A673 (cell line): ENCODE data around the gene ANK3. TPM values are rescaled to one million over a fixed set of nuclear protein-coding genes. Genes with fewer than 3 reads are reported as not detected.

Source experiments
- BruUV-seq: library from RNA; stranded (reverse); fragments of 400-500 nt; replicated peaks from 2 replicates; lab custom pipeline; 2021; lab: Mats Ljungman, UMichigan
- CTCF ChIA-PET: fragments of 300-600 bp; sonication (Branson Sonifier 250); formaldehyde crosslinking; loops from one replicate; lab custom pipeline; 2022; ENCODE audit warnings: antibody characterized with exemption; lab: Charles Lee
- POLR2A ChIA-PET: fragments of 300-600 bp; sonication (Branson Sonifier 250); formaldehyde crosslinking; loops from one replicate; lab custom pipeline; 2022; ENCODE audit warnings: antibody characterized with exemption; ENCODE audit not compliant: low non-redundant PET; lab: Charles Lee
- DNase-seq: peaks from one replicate; pipeline ENCODE4 v3.0.0-alpha.2; 2015; ENCODE audit warnings: low spot score
- H3K27ac ChIP-seq: fragments of 200-600 bp; sonication (generic); 2 replicates; pipeline ENCODE4 v1.5.1; 2016; ENCODE audit warnings: mixed run types, low read depth, mild to moderate bottlenecking, mixed read lengths, antibody characterized with exemption, low read length; ENCODE audit not compliant: poor library complexity, severe bottlenecking
- H3K27me3 ChIP-seq: fragments of 200-600 bp; sonication (generic); replicated peaks from 2 replicates; pipeline ENCODE4 v1.6.1; 2017; ENCODE audit warnings: mixed run types, low read depth, mild to moderate bottlenecking, mixed read lengths, antibody characterized with exemption, low read length; ENCODE audit not compliant: insufficient read depth, poor library complexity
- H3K36me3 ChIP-seq: fragments of 200-600 bp; sonication (generic); 2 replicates; pipeline ENCODE4 v1.6.1; 2016; ENCODE audit warnings: mixed run types, mild to moderate bottlenecking, mixed read lengths, antibody characterized with exemption, low read length; ENCODE audit not compliant: insufficient read depth, poor library complexity, severe bottlenecking
- H3K4me1 ChIP-seq: fragments of 200-600 bp; sonication (generic); 2 replicates; pipeline ENCODE4 v1.6.1; 2017; ENCODE audit warnings: mixed run types, mild to moderate bottlenecking, mixed read lengths, antibody characterized with exemption, low read length; ENCODE audit not compliant: insufficient read depth, poor library complexity, severe bottlenecking
- H3K4me3 ChIP-seq: fragments of 200-600 bp; sonication (generic); 2 replicates; pipeline ENCODE4 v1.5.1; 2016; ENCODE audit warnings: low read depth, mixed run types, mild to moderate bottlenecking, mixed read lengths, low read length; ENCODE audit not compliant: poor library complexity, severe bottlenecking
- H3K9me3 ChIP-seq: fragments of 200-600 bp; sonication (generic); 2 replicates; pipeline ENCODE4 v1.6.1; 2016; ENCODE audit warnings: mixed run types, low read depth, mild to moderate bottlenecking, mixed read lengths, antibody characterized with exemption, low read length; ENCODE audit not compliant: poor library complexity, severe bottlenecking
- EZH2 ChIP-seq: fragments of 200-600 bp; sonication (generic); IDR thresholded peaks from 2 replicates; pipeline ENCODE4 v1.6.1; 2017; ENCODE audit warnings: borderline replicate concordance, low read depth, mild to moderate bottlenecking, mixed read lengths, antibody characterized with exemption, low read length; ENCODE audit not compliant: poor library complexity, severe bottlenecking
- intact Hi-C: fragments of 100-400 bp; cut with micrococcal nuclease; formaldehyde crosslinking; loops from one replicate; pipeline ENCODE4 v1.10.0; 2022; ENCODE audit not compliant: unreplicated experiment
- total RNA-seq: library from RNA; stranded (reverse); gene quantifications from 2 replicates; pipeline ENCODE4 v1.2.3, GENCODE V29; 2021
- TF ChIP-seq, protein P1 (sequence below): fragments of 300-800, 200-600 bp; sonication (generic); conservative IDR thresholded peaks from 2 replicates; pipeline ENCODE4 v1.5.1; 2017; ENCODE audit warnings: low read depth, mild to moderate bottlenecking, antibody characterized with exemption, low read length, moderate library complexity, mixed read lengths

ANK3 gene
- total RNA-seq, 1 experiment from 2014 or later, result 13.5 TPM

DNA sequence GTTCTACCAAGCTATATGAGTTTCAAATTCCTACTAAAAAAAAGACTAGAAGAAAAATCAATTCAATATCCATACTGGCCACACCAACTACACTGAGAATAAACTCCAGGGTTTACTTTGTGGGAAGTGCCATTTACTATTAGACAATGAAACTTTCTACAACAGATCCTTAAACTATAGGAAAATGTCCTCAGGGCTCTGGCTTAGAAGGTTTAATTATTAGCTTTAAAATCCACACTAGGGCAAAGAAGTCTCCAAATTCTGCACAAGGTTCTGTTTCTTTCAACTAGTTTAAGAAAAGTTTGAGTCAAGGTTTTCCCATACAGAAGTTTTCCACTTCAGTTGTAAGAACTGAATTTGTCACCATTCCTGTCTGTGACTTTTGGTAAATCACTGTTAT, 251.6 kb downstream of the ANK3 start:
- Histone ChIP-seq H3K27me3 (no peaks in the 10 kb centered on the region), H3K36me3 (no peaks in the 10 kb centered on the region), H3K27ac (no peak overlapping the region), H3K4me1 (peaks cover 12% of the 10 kb centered on the region), H3K9me3 (no peaks in the 10 kb centered on the region), H3K4me3 (no peak overlapping the region)
- CTCF ChIA-PET, result no interaction called here
- BruUV-seq, result no TSS peak
- intact Hi-C loops, result no loop called here
- POLR2A ChIA-PET, result interaction anchor here (0.6 kb wide), 1 partner anchor 38 kb away, joined by 5 read pairs; no protein-coding TSS in a partner anchor
- no peak for TF ChIP-seq EZH2
- TF ChIP-seq, protein P1, sequence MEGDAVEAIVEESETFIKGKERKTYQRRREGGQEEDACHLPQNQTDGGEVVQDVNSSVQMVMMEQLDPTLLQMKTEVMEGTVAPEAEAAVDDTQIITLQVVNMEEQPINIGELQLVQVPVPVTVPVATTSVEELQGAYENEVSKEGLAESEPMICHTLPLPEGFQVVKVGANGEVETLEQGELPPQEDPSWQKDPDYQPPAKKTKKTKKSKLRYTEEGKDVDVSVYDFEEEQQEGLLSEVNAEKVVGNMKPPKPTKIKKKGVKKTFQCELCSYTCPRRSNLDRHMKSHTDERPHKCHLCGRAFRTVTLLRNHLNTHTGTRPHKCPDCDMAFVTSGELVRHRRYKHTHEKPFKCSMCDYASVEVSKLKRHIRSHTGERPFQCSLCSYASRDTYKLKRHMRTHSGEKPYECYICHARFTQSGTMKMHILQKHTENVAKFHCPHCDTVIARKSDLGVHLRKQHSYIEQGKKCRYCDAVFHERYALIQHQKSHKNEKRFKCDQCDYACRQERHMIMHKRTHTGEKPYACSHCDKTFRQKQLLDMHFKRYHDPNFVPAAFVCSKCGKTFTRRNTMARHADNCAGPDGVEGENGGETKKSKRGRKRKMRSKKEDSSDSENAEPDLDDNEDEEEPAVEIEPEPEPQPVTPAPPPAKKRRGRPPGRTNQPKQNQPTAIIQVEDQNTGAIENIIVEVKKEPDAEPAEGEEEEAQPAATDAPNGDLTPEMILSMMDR, result no peak
- DNase-seq, result no peak

DNA sequence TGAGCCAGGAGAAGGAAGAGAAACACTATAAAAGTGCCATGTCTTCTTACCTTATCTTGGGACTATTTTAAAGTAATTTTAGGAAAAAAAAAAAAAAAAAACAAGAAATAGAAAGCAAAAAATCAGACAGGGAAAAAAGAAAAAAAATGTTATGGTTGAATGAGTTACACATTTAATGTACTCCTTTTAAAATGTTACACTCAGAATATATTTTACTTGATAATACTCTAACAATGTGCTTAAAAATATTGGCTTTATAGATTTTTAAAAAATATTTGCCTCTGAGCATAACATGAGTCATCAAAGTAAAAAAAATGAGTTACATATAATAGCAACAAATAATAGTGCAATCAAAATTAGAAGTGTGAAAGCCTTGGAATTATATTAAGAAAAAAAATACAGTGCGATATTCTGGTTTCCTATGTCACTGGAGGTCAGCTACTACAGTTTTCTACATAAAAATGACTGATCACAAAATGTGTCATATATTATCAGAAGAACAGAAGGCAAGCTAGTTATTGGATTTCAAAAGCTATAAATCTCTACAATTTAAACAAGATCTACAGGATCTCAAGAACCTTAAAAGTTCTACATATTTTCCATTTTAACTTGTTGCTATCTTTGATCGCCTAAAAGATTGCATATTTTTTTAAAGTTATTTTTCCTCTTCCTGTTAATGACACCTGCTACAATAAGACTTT, 252.2 kb downstream of the ANK3 start:
- ChIA-PET POLR2A (interaction anchor here (0.6 kb wide), 1 partner anchor 38 kb away, joined by 5 read pairs; no protein-coding TSS in a partner anchor), CTCF (no interaction called here)
- Histone ChIP-seq H3K27ac (no peak overlapping the region), H3K27me3 (no peaks in the 10 kb centered on the region), H3K9me3 (no peaks in the 10 kb centered on the region), H3K4me1 (peaks cover 12% of the 10 kb centered on the region), H3K4me3 (no peak overlapping the region), H3K36me3 (no peaks in the 10 kb centered on the region)
- no TSS peak for BruUV-seq
- TF ChIP-seq, protein P1, result no peak
- no peak for TF ChIP-seq EZH2
- intact Hi-C loops, result no loop called here
- DNase-seq, result no peak

DNA sequence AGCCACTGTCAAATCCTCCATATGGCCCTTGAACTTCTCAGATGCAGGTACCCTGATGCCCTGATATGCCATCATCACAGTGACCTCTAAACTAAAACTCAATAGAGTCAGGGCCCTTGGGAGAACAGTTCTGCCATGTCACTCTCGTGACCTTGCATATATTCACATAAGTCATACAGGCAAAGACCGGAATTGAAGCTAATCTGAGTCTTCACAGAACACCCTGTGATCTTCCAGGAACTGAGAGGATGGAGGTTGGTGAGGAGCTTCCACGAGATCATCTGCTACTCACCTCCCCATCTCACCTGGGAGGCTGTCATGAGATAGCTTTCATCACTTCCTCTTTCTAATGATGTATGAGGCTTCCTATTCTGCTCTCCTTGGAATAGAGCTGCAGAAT, 254.7 kb downstream of the ANK3 start:
- H3K4me1 ChIP-seq, result no peaks in the 10 kb centered on the region
- intact Hi-C loops, result no loop called here
- H3K27ac ChIP-seq, result no peak overlapping the region
- POLR2A ChIA-PET, result no interaction called here
- no peaks in the 10 kb centered on the region for H3K27me3 ChIP-seq
- no peaks in the 10 kb centered on the region for H3K36me3 ChIP-seq
- DNase-seq, result no peak
- no peaks in the 10 kb centered on the region for H3K9me3 ChIP-seq
- CTCF ChIA-PET, result no interaction called here
- TF ChIP-seq, protein P1, result no peak
- no peak for TF ChIP-seq EZH2
- no peak overlapping the region for H3K4me3 ChIP-seq
- BruUV-seq, result no TSS peak
